Glomerular endothelial cell (primary cell): ENCODE results near the gene FHAD1. TPM values are rescaled to one million over a fixed set of nuclear protein-coding genes. Genes with fewer than 3 reads are reported as not detected.

Source experiments
- DNase-seq: peaks from one replicate; pipeline ENCODE4 v3.0.0-alpha.2; 2011; ENCODE audit warnings: low read depth, low spot score; ENCODE audit errors: extremely low read depth
- total RNA-seq: library from RNA; depleted of rRNA; stranded (reverse); fragments of >200 nt; gene quantifications from 2 replicates; pipeline ENCODE4 v1.2.3, GENCODE V29; 2015

The FHAD1 gene
- 0.34 TPM in 1 of 2 replicates, not detected in the other for total RNA-seq

GRCh38 chr1:15246960-15247614 is at the start of gene FHAD1:
FHAD1 (plus strand) TSS chr1:15247223; CDS start chr1:15251785, 4,562 bp downstream.
- no peak for DNase-seq

- no peak for DNase-seq
Observed at GRCh38 chr1:15197591-15198447, 49.2 kb upstream of the FHAD1 start.

GRCh38 chr1:15198684-15199083 is 48.3 kb upstream of the FHAD1 start:
- no peak for DNase-seq

GRCh38 chr1:15201221-15201620 is 45.8 kb upstream of the FHAD1 start:
- DNase-seq: no peak

GRCh38 chr1:15201849-15202551 is 45.0 kb upstream of the FHAD1 start:
- DNase-seq: no peak

- no peak for DNase-seq
Observed at GRCh38 chr1:15204931-15205330, 42.1 kb upstream of the FHAD1 start.

- DNase-seq: no peak
Observed at GRCh38 chr1:15205586-15206346, 41.3 kb upstream of the FHAD1 start.

GRCh38 chr1:15206418-15207030 is 40.5 kb upstream of the FHAD1 start:
- DNase-seq: no peak

- no peak for DNase-seq
Observed at GRCh38 chr1:15207031-15207828, 39.8 kb upstream of the FHAD1 start.

GRCh38 chr1:15207829-15208429 is 39.1 kb upstream of the FHAD1 start:
- no peak for DNase-seq

- no peak for DNase-seq
Observed at GRCh38 chr1:15210651-15211375, 36.2 kb upstream of the FHAD1 start.

GRCh38 chr1:15211424-15211823 is 35.6 kb upstream of the FHAD1 start:
- no peak for DNase-seq

GRCh38 chr1:15212216-15212953 is 34.6 kb upstream of the FHAD1 start:
- DNase-seq: no peak

- no peak for DNase-seq
Observed at GRCh38 chr1:15212954-15213291, 34.1 kb upstream of the FHAD1 start.

- DNase-seq: no peak
Observed at GRCh38 chr1:15213341-15213821, 33.6 kb upstream of the FHAD1 start.

GRCh38 chr1:15214527-15214926 is 32.5 kb upstream of the FHAD1 start:
- DNase-seq: no peak

GRCh38 chr1:15215116-15215515 is 31.9 kb upstream of the FHAD1 start:
- DNase-seq: no peak

- no peak for DNase-seq
Observed at GRCh38 chr1:15217654-15218053, 29.4 kb upstream of the FHAD1 start.
